ENCODE data around the gene TMEM235.

The TMEM235 gene

DNA sequence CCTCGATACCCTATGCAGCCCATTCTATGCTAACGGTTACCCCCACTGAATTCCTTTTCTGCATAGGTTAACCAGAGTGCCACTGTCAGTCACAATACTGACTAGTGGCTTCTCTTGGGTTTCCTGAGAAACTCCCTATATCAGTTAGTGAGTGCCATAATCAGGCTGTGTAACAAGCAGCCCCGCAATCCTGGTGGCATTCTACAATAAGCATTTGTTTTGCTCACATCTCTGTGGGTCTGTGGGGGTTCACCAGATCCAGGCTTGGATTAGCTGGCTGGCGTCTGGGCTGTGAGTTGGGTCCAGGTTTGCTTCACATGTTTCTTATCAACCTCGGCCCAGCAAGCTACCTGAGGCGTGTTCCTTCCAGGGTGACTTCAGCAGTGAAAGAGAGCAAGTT lies 42.4 kb downstream of the TMEM235 start:
- H3K9ac ChIP-seq (ENCODE audit: insufficient read length) = no peak overlapping the region
- H3K27ac ChIP-seq = no peak overlapping the region
- no peak overlapping the region for H3K4me3 ChIP-seq
- H3K36me3 ChIP-seq (ENCODE audit: insufficient read depth, low read length) = no peaks in the 10 kb centered on the region
- no peak for DNase-seq (ENCODE audit: low read depth, low spot score)
- no peaks in the 10 kb centered on the region for H3K9me3 ChIP-seq (ENCODE audit: low read depth, low read length)
- TF ChIP-seq POLR2AphosphoS5 (IDR thresholded peaks at IDR 0.05; ENCODE audit: borderline replicate concordance, low read depth, low read length) (no peak), FOXP2 (optimal IDR thresholded peaks at IDR 0.05; ENCODE audit: control extremely low read depth, extremely low read length, insufficient read depth) (no peak), EZH2 (IDR thresholded peaks at IDR 0.05) (no peak)

DNA sequence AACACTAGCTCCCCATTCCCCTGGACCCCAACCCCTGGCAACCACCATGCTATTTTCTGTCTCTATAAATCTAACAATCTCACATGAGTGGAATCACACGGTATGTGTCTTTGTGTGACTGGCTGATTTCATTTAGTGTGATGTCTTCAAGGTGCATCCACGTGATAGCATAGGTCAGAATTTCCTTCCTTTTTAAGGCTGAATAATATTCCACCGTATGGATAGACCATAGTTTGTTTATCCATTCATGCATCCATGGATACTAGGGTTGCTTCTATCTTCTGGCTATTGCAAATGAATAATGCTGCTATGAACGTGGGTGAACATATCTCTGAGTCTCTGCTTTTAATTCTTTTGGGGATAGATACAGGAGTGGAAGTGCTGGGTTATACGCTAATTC lies 43.9 kb downstream of the TMEM235 start:
- Histone ChIP-seq H3K36me3 (ENCODE audit: insufficient read depth, low read length) (no peaks in the 10 kb centered on the region), H3K4me3 (no peak overlapping the region), H3K9ac (ENCODE audit: insufficient read length) (no peak overlapping the region), H3K9me3 (ENCODE audit: low read depth, low read length) (no peaks in the 10 kb centered on the region), H3K27ac (no peak overlapping the region)
- DNase-seq (ENCODE audit: low read depth, low spot score) = no peak
- TF ChIP-seq FOXP2 (optimal IDR thresholded peaks at IDR 0.05; ENCODE audit: control extremely low read depth, extremely low read length, insufficient read depth) (no peak), POLR2AphosphoS5 (IDR thresholded peaks at IDR 0.05; ENCODE audit: borderline replicate concordance, low read depth, low read length) (no peak), EZH2 (IDR thresholded peaks at IDR 0.05) (no peak)

DNA sequence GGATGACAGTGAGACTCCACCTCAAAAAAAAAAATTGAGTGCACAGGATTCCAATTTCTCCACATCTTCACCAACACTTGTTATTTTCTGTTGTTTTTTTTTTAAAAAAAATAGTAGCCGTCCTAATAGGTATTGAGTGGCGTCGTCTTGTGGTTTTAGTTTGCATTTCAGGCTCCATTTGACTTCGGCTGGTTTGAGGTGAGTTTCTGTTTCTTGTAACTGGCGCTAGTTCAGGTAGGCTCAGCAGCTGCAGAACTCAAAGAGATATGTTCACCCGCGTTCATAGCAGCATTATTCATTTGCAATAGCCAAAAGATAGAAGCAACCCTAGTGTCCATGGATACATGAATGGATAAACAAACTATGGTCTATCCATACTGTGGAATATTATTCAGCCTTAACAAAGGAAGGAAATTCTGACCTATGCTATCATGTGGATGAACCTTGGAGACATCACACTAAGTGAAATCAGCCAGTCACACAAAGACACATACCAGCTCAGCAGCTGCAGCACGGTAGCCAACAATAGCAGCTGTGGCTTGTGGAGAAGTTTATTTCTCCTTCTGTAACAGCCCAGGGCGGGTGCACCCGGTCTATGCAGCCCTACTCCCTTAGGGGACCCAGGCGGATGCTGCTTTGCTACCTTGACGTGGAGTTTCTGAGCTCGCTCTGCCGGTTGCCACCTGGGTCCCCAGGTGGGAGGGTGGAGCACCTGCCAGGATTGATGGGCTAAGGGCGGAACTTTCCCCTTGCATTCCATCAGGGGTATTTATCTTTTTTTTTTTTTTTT lies 44.9 kb downstream of the TMEM235 start:
- Histone ChIP-seq H3K4me3 (no peak overlapping the region), H3K9me3 (ENCODE audit: low read depth, low read length) (no peaks in the 10 kb centered on the region), H3K36me3 (ENCODE audit: insufficient read depth, low read length) (no peaks in the 10 kb centered on the region), H3K27ac (no peak overlapping the region), H3K9ac (ENCODE audit: insufficient read length) (no peak overlapping the region)
- TF ChIP-seq EZH2 (IDR thresholded peaks at IDR 0.05) (no peak), FOXP2 (optimal IDR thresholded peaks at IDR 0.05; ENCODE audit: control extremely low read depth, extremely low read length, insufficient read depth) (no peak), POLR2AphosphoS5 (IDR thresholded peaks at IDR 0.05; ENCODE audit: borderline replicate concordance, low read depth, low read length) (no peak)
- DNase-seq (ENCODE audit: low read depth, low spot score) = no peak

DNA sequence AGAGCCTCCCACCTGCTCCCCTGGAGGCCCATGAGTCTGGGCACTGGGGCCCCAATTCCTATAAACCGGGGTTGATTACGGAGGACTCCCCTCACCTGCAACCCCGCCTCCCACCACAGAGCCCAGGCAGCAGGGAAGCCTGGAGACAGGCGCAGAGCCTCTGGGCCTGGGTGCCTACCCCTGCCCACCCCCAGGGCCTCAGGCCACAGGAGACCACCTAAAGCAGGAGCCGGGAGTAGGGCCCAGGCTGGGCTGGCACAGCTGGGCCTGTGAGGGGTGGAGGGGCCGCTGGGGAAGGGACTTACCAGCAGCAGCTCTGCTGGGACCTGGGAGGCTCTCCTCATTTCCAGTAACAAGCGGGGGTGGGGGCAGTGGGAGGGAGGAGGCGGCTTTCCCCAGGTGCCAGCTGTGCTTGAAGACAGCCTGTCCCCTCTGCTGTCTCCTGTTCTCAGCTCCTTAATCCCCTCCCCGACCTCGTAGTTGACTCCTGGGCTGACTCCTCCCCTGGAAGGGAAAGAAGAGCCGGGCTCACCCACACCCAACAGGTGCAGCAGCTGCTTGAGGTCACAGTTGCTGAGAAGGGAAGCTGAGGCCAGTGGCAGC lies 46.8 kb downstream of the TMEM235 start:
- DNase-seq (ENCODE audit: low read depth, low spot score) = no peak
- Histone ChIP-seq H3K9ac (ENCODE audit: insufficient read length) (no peak overlapping the region), H3K27ac (no peak overlapping the region), H3K36me3 (ENCODE audit: insufficient read depth, low read length) (no peaks in the 10 kb centered on the region), H3K4me3 (no peak overlapping the region), H3K9me3 (ENCODE audit: low read depth, low read length) (no peaks in the 10 kb centered on the region)
- no peak for TF ChIP-seq FOXP2 (optimal IDR thresholded peaks at IDR 0.05; ENCODE audit: control extremely low read depth, extremely low read length, insufficient read depth)
- no peak for TF ChIP-seq POLR2AphosphoS5 (IDR thresholded peaks at IDR 0.05; ENCODE audit: borderline replicate concordance, low read depth, low read length)
- TF ChIP-seq EZH2 (IDR thresholded peaks at IDR 0.05) = no peak

DNA sequence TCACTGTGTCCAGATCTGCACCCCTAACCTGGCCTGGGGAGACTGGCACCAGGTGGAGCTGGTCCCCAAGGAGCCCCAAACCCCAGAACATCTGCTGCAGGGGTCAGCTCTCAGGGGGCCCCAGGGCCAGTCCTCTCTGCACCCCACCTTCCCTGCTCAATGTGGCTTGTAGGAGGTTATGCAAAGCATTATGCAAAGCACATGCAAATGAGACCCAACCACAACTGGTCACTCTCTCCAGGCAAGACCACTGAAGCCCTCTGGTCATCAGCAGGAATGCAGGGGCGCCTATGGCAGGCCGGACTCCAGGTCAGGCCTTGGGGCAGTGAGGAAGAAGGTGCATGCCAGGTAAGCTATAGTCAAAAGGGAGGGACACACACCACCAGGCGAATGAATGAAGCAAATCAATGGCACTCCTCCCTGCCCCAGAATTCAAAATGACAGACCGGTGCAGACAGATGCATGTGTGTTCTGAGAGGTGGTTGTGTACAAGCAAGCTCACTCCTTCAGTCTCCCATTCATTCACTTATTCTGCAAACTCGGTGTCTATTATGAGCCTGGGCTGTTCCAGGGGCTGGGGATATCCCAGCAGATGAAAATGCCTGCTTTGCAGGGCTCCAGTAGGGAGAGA lies 48.0 kb downstream of the TMEM235 start:
- H3K9me3 ChIP-seq (ENCODE audit: low read depth, low read length) = no peaks in the 10 kb centered on the region
- H3K9ac ChIP-seq (ENCODE audit: insufficient read length) = no peak overlapping the region
- no peaks in the 10 kb centered on the region for H3K36me3 ChIP-seq (ENCODE audit: insufficient read depth, low read length)
- H3K4me3 ChIP-seq = no peak overlapping the region
- TF ChIP-seq EZH2 (IDR thresholded peaks at IDR 0.05) (no peak), FOXP2 (optimal IDR thresholded peaks at IDR 0.05; ENCODE audit: control extremely low read depth, extremely low read length, insufficient read depth) (no peak), POLR2AphosphoS5 (IDR thresholded peaks at IDR 0.05; ENCODE audit: borderline replicate concordance, low read depth, low read length) (no peak)
- no peak overlapping the region for H3K27ac ChIP-seq
- DNase-seq (ENCODE audit: low read depth, low spot score) = no peak

DNA sequence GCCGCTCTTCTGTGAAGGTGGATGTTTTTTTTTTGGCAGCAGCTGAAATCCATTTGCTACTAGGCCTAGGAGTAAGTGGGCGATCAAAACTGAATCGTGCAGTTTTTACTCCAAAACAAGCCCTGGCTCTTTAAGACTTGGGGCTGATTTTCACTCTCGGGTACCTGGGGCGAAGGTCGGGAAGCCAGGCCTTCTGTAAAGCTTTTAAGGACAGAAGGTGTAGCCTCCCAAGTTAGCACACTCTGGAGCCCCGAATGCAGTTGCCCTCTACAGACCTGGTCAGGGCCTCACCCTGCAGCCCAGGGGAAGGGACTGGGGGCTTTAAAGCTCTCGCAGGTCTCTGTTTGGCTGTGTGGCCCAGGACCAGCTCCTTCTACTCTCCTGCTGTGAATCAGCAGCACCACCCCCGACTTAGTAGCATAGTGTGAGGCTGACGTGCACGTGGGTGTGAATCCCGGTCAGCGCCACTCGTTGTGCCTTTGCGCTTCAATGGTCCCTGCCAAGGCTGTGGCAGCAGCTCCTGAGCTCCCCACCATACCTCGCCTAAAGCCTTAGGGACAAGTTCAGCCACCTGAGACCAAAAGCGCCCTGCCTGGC lies 49.9 kb downstream of the TMEM235 start:
- TF ChIP-seq POLR2AphosphoS5 (IDR thresholded peaks at IDR 0.05; ENCODE audit: borderline replicate concordance, low read depth, low read length) = no peak
- TF ChIP-seq EZH2 (IDR thresholded peaks at IDR 0.05) = no peak
- no peak for TF ChIP-seq FOXP2 (optimal IDR thresholded peaks at IDR 0.05; ENCODE audit: control extremely low read depth, extremely low read length, insufficient read depth)
- Histone ChIP-seq H3K27ac (no peak overlapping the region), H3K4me3 (no peak overlapping the region), H3K36me3 (ENCODE audit: insufficient read depth, low read length) (no peaks in the 10 kb centered on the region), H3K9ac (ENCODE audit: insufficient read length) (no peak overlapping the region), H3K9me3 (ENCODE audit: low read depth, low read length) (no peaks in the 10 kb centered on the region)
- DNase-seq (ENCODE audit: low read depth, low spot score) = no peak

DNA sequence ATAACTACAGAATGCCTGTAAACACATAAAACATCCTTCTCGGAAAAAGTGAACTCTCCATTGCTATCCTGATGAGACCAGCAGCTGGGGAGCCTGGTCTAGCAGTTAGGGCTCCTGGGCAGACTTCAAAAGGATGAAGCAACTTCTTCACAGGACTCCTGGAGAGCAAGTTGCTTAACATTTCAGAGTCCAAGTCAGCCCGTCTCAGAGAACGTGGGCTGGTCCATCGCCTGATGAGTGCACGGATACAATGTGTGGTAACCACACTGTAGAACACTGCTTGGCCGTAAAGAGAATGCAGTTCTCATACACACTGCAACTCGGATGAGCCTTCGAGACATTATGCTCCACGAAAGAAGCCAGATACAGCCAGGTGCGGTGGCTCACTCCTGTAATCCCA lies 52.7 kb downstream of the TMEM235 start:
- Histone ChIP-seq H3K36me3 (ENCODE audit: insufficient read depth, low read length) (no peaks in the 10 kb centered on the region), H3K27ac (peak overlapping the region; percentile 52; the same call in 1 of the 2 replicates), H3K9ac (ENCODE audit: insufficient read length) (no peak overlapping the region), H3K4me3 (no peak overlapping the region), H3K9me3 (ENCODE audit: low read depth, low read length) (no peaks in the 10 kb centered on the region)
- DNase-seq (ENCODE audit: low read depth, low spot score) = no peak
- TF ChIP-seq EZH2 (IDR thresholded peaks at IDR 0.05) = no peak
- no peak for TF ChIP-seq POLR2AphosphoS5 (IDR thresholded peaks at IDR 0.05; ENCODE audit: borderline replicate concordance, low read depth, low read length)
- no peak for TF ChIP-seq FOXP2 (optimal IDR thresholded peaks at IDR 0.05; ENCODE audit: control extremely low read depth, extremely low read length, insufficient read depth)

DNA sequence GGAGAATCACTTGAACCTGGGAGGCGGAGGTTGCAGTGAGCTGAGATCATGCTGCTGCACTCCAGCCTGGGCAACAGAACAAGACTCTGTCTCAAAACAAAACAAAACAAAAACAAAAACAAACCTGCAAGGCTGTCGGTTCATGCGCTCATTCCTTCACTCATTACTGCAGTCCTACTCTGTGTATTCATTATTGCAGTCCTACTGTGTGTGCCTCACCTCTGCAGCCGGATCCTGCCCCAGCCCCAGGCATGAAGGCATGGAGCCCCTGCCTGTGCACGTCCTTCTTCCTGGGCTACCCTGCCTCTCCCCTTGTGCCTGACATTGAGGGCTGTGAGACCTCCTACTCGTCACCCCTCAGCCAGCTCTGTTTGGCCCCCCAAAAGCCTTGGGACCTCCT lies 57.6 kb downstream of the TMEM235 start:
- Histone ChIP-seq H3K27ac (no peak overlapping the region), H3K9ac (ENCODE audit: insufficient read length) (no peak overlapping the region), H3K4me3 (no peak overlapping the region), H3K9me3 (ENCODE audit: low read depth, low read length) (no peaks in the 10 kb centered on the region), H3K36me3 (ENCODE audit: insufficient read depth, low read length) (no peaks in the 10 kb centered on the region)
- TF ChIP-seq POLR2AphosphoS5 (IDR thresholded peaks at IDR 0.05; ENCODE audit: borderline replicate concordance, low read depth, low read length) = no peak
- TF ChIP-seq FOXP2 (optimal IDR thresholded peaks at IDR 0.05; ENCODE audit: control extremely low read depth, extremely low read length, insufficient read depth) = no peak
- no peak for TF ChIP-seq EZH2 (IDR thresholded peaks at IDR 0.05)
- no peak for DNase-seq (ENCODE audit: low read depth, low spot score)

Measured in SK-N-MC (cell line).